AG10803 (cell line): ENCODE measurements around the gene SAP130.

Experiments used
- DNase-seq: peaks from one replicate; pipeline ENCODE4 v3.0.0; 2010; ENCODE audit warnings: low read depth
- H3K4me3 ChIP-seq: 2 replicates; pipeline ENCODE4 v1.5.1; 2011; ENCODE audit warnings: mild to moderate bottlenecking, low read length, control low read depth
- CTCF ChIP-seq: conservative IDR thresholded peaks from 2 replicates; pipeline ENCODE4 v1.5.1; 2011; ENCODE audit warnings: mild to moderate bottlenecking, low read length, control low read depth, inconsistent platforms

The SAP130 gene

GRCh38 chr2:127953849-127954248, 74.0 kb downstream of the SAP130 start:
- TF ChIP-seq CTCF, result no peak
- no peak overlapping the region for H3K4me3 ChIP-seq
- DNase-seq, result peak; percentile 4

- no peak for TF ChIP-seq CTCF
- no peak for DNase-seq
- no peak overlapping the region for H3K4me3 ChIP-seq
Measured at GRCh38 chr2:127953128-127953718, 74.6 kb downstream of the SAP130 start.

- no peak for DNase-seq
- no peak for TF ChIP-seq CTCF
- H3K4me3 ChIP-seq, result no peak overlapping the region
Measured at GRCh38 chr2:127951026-127951425, 76.8 kb downstream of the SAP130 start.

GRCh38 chr2:127950264-127950663, 77.6 kb downstream of the SAP130 start:
- H3K4me3 ChIP-seq, result no peak overlapping the region
- DNase-seq, result no peak
- TF ChIP-seq CTCF, result no peak

- H3K4me3 ChIP-seq, result no peak overlapping the region
- no peak for DNase-seq
- TF ChIP-seq CTCF, result no peak
Measured at GRCh38 chr2:127945281-127945680, 82.6 kb downstream of the SAP130 start.

GRCh38 chr2:127943186-127943585, 84.7 kb downstream of the SAP130 start:
- TF ChIP-seq CTCF, result no peak
- H3K4me3 ChIP-seq, result no peak overlapping the region
- DNase-seq, result no peak

- H3K4me3 ChIP-seq, result no peak overlapping the region
- peak; percentile 3 for DNase-seq
- TF ChIP-seq CTCF, result no peak
Measured at GRCh38 chr2:127942002-127942401, 85.9 kb downstream of the SAP130 start.
